Parathyroid adenoma (tissue), 2 donors: Measurements from ENCODE around the gene KCNB1.

ENCODE experiments used
- H2AFZ ChIP-seq: fragments of 300-600 bp; sonication (generic); one replicate; pipeline ENCODE4 v1.7.0; 2017; ENCODE audit warnings: antibody characterized with exemption, mild to moderate bottlenecking
- H3K27ac ChIP-seq: fragments of 300-600 bp; sonication (generic); one replicate; pipeline ENCODE4 v1.7.0; 2017
- H3K27me3 ChIP-seq: fragments of 300-600 bp; sonication (generic); one replicate; pipeline ENCODE4 v1.7.0; 2017; ENCODE audit warnings: low read length; ENCODE audit not compliant: control insufficient read depth, insufficient read depth
- H3K36me3 ChIP-seq: fragments of 300-600 bp; sonication (generic); one replicate; pipeline ENCODE4 v1.7.0; 2017; ENCODE audit warnings: low read length; ENCODE audit not compliant: control insufficient read depth, insufficient read depth
- H3K4me1 ChIP-seq: fragments of 300-600 bp; sonication (generic); one replicate; pipeline ENCODE4 v1.7.0; 2017; ENCODE audit warnings: control low read depth
- H3K4me2 ChIP-seq: fragments of 300-600 bp; sonication (generic); one replicate; pipeline ENCODE4 v1.7.0; 2017; ENCODE audit warnings: low read length
- H3K4me3 ChIP-seq: fragments of 300-600 bp; sonication (generic); one replicate; pipeline ENCODE4 v1.7.0; 2017; ENCODE audit warnings: low read depth, low read length
- H3K79me2 ChIP-seq: fragments of 300-600 bp; sonication (generic); one replicate; pipeline ENCODE4 v1.7.0; 2017; ENCODE audit warnings: control low read depth
- H3K9ac ChIP-seq: fragments of 300-600 bp; sonication (generic); one replicate; pipeline ENCODE4 v1.7.0; 2017; ENCODE audit warnings: mild to moderate bottlenecking
- H3K9me3 ChIP-seq: fragments of 300-600 bp; sonication (generic); one replicate; pipeline ENCODE4 v1.7.0; 2017; ENCODE audit warnings: low read length; ENCODE audit not compliant: control insufficient read depth
- TF ChIP-seq, protein P1 (sequence below): fragments of 300-600 bp; sonication (generic); IDR thresholded peaks from one replicate; pipeline ENCODE4 v1.7.0; 2017; ENCODE audit warnings: antibody characterized with exemption, mild to moderate bottlenecking
- donor health status: primary hyperparathyroidism.

Gene KCNB1

DNA sequence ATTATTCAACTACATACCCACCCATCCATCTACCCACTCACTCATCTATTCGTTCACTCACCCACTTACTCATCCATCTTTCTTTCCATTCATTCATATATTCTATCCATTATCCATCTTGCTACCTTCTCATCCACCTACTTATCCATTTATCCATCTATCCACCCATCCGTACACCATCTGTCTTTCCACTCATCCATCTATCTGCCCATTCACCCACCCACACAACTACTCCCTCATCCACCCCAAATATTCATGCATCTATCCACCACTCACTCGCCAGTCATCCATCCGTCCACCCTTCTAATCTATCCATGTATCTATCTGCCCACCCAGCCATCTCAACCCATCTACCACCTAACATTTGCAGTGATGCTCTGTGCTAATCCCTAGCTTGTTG, 13.6 kb upstream of the KCNB1 start:
- no peaks in the 10 kb centered on the region for H3K9me3 ChIP-seq
- no peaks in the 10 kb centered on the region for H3K79me2 ChIP-seq
- no peak overlapping the region for H3K9ac ChIP-seq
- H2AFZ ChIP-seq, result no peak overlapping the region
- H3K27me3 ChIP-seq, result no peaks in the 10 kb centered on the region
- no peaks in the 10 kb centered on the region for H3K36me3 ChIP-seq
- no peak overlapping the region for H3K4me3 ChIP-seq
- no peaks in the 10 kb centered on the region for H3K4me1 ChIP-seq
- TF ChIP-seq, protein P1, sequence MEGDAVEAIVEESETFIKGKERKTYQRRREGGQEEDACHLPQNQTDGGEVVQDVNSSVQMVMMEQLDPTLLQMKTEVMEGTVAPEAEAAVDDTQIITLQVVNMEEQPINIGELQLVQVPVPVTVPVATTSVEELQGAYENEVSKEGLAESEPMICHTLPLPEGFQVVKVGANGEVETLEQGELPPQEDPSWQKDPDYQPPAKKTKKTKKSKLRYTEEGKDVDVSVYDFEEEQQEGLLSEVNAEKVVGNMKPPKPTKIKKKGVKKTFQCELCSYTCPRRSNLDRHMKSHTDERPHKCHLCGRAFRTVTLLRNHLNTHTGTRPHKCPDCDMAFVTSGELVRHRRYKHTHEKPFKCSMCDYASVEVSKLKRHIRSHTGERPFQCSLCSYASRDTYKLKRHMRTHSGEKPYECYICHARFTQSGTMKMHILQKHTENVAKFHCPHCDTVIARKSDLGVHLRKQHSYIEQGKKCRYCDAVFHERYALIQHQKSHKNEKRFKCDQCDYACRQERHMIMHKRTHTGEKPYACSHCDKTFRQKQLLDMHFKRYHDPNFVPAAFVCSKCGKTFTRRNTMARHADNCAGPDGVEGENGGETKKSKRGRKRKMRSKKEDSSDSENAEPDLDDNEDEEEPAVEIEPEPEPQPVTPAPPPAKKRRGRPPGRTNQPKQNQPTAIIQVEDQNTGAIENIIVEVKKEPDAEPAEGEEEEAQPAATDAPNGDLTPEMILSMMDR, result no peak
- no peak overlapping the region for H3K4me2 ChIP-seq
- H3K27ac ChIP-seq, result no peak overlapping the region

GRCh38 chr20:49490689-49491088, 8.2 kb upstream of the KCNB1 start:
- Histone ChIP-seq H2AFZ (no peak overlapping the region), H3K27me3 (no peaks in the 10 kb centered on the region), H3K4me3 (no peak overlapping the region), H3K27ac (no peak overlapping the region), H3K9me3 (no peaks in the 10 kb centered on the region), H3K36me3 (no peaks in the 10 kb centered on the region), H3K79me2 (no peaks in the 10 kb centered on the region), H3K9ac (no peak overlapping the region), H3K4me1 (no peaks in the 10 kb centered on the region), H3K4me2 (no peak overlapping the region)
- TF ChIP-seq, protein P1, result no peak

DNA sequence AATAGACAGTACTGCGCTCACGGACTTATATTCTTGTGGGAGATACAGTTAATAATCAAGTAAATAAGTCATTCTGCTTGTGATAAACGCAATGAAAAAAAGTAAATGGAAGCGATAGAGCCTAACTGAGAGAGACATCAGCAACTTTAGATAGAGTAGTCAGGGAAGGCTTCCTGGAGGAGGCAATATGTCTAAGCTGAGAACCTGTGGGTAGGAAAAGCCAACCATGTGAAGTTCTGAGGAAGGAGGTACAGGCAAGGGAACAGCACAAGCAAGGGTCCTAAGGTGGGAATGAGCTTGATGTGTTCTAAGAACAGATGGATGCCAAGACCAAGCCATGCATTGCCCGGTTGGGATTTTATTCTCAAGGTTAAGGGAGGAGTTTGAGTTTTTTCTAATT, 7.2 kb upstream of the KCNB1 start:
- H3K4me2 ChIP-seq, result no peak overlapping the region

DNA sequence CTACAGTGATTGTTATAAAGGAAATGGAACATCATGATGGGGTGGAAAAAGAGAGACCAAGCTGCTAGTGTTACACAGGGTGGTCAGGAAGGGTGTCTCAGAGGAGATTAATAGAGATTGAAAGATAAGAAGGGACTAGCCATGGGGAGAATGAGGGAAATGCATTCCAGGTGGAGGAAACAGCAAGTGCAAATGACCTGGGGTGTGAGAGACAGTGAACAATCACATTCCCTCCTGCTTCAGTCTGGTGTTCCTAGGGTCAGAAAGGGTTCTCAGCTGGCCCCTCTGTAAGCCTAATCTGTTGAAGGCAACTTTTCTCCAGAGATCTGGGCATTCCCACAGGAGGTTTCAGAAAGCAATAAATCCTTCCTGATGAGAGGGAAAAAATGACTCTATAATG, 3.6 kb upstream of the KCNB1 start:
- Histone ChIP-seq H3K79me2 (no peaks in the 10 kb centered on the region), H3K27me3 (no peaks in the 10 kb centered on the region), H3K4me1 (no peaks in the 10 kb centered on the region), H3K4me2 (no peak overlapping the region), H3K9ac (no peak overlapping the region), H2AFZ (no peak overlapping the region), H3K36me3 (no peaks in the 10 kb centered on the region), H3K9me3 (no peaks in the 10 kb centered on the region), H3K27ac (no peak overlapping the region), H3K4me3 (no peak overlapping the region)
- TF ChIP-seq, protein P1, result no peak

More for the DNA sequence above, 7.2 kb upstream of the KCNB1 start:
- no peaks in the 10 kb centered on the region for H3K36me3 ChIP-seq
- H3K4me3 ChIP-seq, result no peak overlapping the region
- no peaks in the 10 kb centered on the region for H3K79me2 ChIP-seq
- H3K27me3 ChIP-seq, result no peaks in the 10 kb centered on the region
- no peaks in the 10 kb centered on the region for H3K9me3 ChIP-seq
- TF ChIP-seq, protein P1, result no peak
- no peaks in the 10 kb centered on the region for H3K4me1 ChIP-seq
- H3K27ac ChIP-seq, result no peak overlapping the region
- H2AFZ ChIP-seq, result no peak overlapping the region
- H3K9ac ChIP-seq, result no peak overlapping the region

- Histone ChIP-seq H3K9ac (no peak overlapping the region), H3K27me3 (no peaks in the 10 kb centered on the region), H3K9me3 (no peaks in the 10 kb centered on the region), H3K27ac (no peak overlapping the region), H2AFZ (no peak overlapping the region), H3K4me2 (no peak overlapping the region), H3K36me3 (no peaks in the 10 kb centered on the region), H3K4me1 (no peaks in the 10 kb centered on the region), H3K79me2 (no peaks in the 10 kb centered on the region), H3K4me3 (no peak overlapping the region)
- TF ChIP-seq, protein P1, result no peak
These were observed 3.1 kb upstream of the KCNB1 start for GRCh38 chr20:49485563-49485962.
